ENCODE results near the gene ATAD3C.

Gene ATAD3C

DNA sequence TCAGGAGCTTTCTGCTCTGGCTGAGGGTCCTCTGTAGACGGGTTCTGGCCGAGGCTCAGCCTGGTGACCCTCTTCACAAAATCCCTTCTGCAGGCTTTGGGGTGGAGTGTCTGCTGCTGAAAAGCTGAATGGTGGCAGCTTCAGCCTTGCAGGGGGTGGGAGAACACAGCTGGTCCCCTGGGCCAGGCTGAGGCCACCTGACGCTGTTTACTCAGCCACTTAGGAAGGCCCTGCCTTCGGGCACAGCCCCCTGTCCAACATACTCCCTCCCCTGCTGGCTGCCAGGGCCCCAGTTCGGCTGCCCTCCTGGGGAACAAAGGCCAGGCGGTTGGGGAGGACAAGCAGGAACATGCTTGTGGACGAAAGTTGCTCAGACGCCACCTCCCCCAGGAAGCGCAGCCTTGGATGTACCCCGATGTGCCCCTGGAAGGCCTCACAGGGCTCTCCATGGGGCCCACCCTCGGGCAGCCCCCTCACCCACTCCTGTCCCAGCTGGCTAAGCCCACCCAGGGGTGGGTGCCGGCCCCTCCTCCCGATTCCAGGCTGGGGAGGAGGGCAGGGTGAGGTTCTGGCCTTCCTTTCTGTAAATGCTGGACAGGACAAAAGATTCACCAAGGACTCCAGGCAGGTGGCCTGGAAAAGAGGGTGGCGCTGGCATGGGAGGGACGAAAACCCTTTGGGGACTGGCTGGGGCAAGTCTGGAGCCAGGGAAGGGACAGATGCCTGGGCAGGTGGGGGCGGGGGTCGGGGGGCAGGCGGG lies 28.2 kb upstream of the ATAD3C start, which contains the start of gene ANKRD65:
Gene ANKRD65 (minus strand): TSS at position 130 of the 760 bp plus-strand sequence. CDS start 271 bp downstream, outside the sequence.
- in situ Hi-C loops (cut with MboI; ENCODE audit: low sequenced_read_pairs, unreplicated experiment) = no loop called here
- TF ChIP-seq, protein P1, sequence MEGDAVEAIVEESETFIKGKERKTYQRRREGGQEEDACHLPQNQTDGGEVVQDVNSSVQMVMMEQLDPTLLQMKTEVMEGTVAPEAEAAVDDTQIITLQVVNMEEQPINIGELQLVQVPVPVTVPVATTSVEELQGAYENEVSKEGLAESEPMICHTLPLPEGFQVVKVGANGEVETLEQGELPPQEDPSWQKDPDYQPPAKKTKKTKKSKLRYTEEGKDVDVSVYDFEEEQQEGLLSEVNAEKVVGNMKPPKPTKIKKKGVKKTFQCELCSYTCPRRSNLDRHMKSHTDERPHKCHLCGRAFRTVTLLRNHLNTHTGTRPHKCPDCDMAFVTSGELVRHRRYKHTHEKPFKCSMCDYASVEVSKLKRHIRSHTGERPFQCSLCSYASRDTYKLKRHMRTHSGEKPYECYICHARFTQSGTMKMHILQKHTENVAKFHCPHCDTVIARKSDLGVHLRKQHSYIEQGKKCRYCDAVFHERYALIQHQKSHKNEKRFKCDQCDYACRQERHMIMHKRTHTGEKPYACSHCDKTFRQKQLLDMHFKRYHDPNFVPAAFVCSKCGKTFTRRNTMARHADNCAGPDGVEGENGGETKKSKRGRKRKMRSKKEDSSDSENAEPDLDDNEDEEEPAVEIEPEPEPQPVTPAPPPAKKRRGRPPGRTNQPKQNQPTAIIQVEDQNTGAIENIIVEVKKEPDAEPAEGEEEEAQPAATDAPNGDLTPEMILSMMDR (IDR thresholded peaks at IDR 0.05; ENCODE audit: borderline replicate concordance, control extremely low read depth, extremely low read depth, insufficient read depth, missing control alignments) = no peak
- DNase-seq (ENCODE audit: low spot score) = no peak

DNA sequence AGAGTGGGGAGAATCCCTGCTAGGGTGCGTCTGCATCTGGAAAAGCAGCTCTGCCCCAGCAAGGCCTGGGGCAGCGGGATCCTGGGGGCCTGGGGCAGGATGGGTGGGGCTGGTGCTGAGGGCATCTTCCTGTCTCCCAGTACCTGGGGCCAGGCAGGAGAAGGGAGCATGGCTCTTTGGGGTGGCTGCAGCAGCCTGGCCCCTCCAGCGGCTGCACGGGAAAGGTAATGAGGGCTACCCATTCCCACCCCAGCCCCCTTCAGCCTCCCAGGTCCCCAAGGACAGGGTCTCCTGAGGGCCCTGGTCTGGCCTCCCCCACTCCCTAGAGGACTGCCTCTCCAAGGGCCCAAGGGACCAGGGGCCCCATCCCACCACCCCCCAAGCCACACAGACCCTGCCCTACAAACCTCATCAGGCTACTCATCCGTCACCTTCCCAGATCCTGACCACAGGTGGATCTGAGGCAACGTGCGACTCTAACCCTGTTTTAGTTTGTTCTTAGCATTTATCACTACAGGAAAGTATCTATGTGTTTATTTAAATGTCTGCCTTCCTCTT lies 27.5 kb upstream of the ATAD3C start:
- in situ Hi-C loops (cut with MboI; ENCODE audit: low sequenced_read_pairs, unreplicated experiment) = no loop called here
- DNase-seq (ENCODE audit: low spot score) = no peak
- TF ChIP-seq, protein P1 (IDR thresholded peaks at IDR 0.05; ENCODE audit: borderline replicate concordance, control extremely low read depth, extremely low read depth, insufficient read depth, missing control alignments) = no peak

DNA sequence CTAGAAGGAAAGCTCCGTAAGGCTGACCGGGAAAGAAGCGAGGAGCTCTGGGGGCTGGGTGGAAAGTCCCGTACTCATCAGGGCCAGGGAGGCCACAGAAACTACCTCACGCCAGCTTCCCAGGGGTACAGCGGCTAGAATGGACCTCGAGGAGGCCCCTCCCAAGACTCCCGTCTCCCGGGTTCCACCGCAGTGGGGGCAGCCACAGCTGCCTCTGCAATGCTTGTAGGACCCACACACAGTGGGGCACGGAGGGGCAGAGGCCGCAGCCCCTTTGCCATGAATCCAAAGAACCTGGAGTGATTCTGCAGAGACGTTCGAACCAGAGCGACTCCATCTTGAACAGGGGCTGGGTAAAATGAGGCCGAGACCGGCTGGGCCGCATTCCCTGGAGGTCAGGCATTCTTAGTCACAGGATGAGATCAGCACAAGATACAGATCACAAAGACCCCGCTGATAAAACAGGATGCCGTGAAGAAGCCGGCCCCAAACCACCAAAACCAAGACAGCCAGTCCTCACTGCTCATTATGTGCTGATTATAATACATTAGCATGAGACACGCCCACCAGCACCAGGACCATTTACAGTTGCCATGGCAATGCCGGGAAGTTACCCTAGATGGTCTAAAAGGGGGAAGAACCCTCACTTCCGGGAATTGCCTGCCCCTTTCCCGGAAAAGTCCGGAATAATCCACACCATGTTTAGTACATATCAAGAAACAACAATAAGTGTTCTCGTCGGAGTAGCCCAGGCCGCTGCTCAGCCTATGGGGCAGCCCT lies 26.8 kb upstream of the ATAD3C start:
- in situ Hi-C loops (cut with MboI; ENCODE audit: low sequenced_read_pairs, unreplicated experiment) = no loop called here
- no peak for DNase-seq (ENCODE audit: low spot score)
- TF ChIP-seq, protein P1 (IDR thresholded peaks at IDR 0.05; ENCODE audit: borderline replicate concordance, control extremely low read depth, extremely low read depth, insufficient read depth, missing control alignments) = no peak

DNA sequence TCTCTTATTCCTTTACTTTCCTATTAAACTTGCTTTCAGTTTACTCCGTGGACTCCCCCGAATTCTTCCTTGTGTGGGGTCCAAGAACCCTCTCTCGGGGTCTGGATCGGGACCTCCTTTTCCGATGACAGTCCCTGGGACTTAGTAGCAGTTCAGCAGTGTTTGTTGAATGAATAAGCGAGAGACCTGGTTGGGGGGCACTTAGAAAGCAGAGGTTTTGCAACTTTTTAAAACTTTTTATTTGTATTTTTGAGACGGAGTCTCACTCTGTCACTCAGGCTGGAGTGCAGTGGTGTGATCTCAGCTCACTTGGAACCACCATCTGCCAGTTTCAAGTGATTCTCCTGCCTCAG lies 26.3 kb upstream of the ATAD3C start:
- in situ Hi-C loops (cut with MboI; ENCODE audit: low sequenced_read_pairs, unreplicated experiment) = no loop called here

DNA sequence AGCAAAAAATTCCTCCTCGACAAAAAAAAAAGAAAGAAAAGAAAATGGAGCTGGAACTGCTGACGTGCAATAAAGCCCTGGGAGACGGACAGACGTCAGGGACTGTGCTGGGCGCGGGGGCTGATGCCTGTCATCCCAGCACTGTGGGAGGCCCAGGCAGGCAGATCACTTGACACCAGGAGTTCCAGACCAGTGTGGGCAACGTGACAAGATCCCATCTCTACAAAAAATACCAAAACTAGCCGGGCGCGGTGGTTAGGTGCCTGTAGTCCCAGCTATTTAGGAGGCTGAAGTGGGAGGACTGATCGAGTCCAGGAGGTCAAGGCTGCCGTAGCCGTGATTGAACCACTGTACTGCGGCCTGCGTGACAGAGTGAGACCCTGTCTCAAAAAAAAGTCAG lies 24.8 kb upstream of the ATAD3C start:
- TF ChIP-seq, protein P1 (IDR thresholded peaks at IDR 0.05; ENCODE audit: borderline replicate concordance, control extremely low read depth, extremely low read depth, insufficient read depth, missing control alignments) = no peak
- in situ Hi-C loops (cut with MboI; ENCODE audit: low sequenced_read_pairs, unreplicated experiment) = no loop called here
- DNase-seq (ENCODE audit: low spot score) = no peak

More for the DNA sequence above, 26.3 kb upstream of the ATAD3C start:
- no peak for DNase-seq (ENCODE audit: low spot score)
- TF ChIP-seq, protein P1 (IDR thresholded peaks at IDR 0.05; ENCODE audit: borderline replicate concordance, control extremely low read depth, extremely low read depth, insufficient read depth, missing control alignments) = no peak

DNA sequence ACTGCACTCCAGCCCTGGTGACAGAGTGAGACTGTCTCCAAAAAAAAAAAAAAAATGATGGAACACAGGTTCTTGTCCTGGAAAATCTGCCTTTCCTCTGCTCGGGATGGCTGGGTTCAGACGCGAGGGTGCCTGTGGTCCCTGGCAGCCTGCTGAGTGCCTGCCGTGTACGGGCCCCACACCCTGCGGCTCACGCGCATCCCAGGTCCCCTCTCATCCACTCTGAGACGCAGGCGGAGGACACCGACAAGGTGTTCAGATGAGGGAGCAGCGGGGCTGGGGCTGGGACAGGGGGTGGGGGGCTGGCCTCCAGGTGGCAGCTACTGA lies 24.1 kb upstream of the ATAD3C start:
- in situ Hi-C loops (cut with MboI; ENCODE audit: low sequenced_read_pairs, unreplicated experiment) = no loop called here
- no peak for DNase-seq (ENCODE audit: low spot score)
- TF ChIP-seq, protein P1 (IDR thresholded peaks at IDR 0.05; ENCODE audit: borderline replicate concordance, control extremely low read depth, extremely low read depth, insufficient read depth, missing control alignments) = no peak
